Panc1 (cell line): ENCODE measurements around the gene OSBPL8. TPM values are rescaled to one million over a fixed set of nuclear protein-coding genes. Genes with fewer than 3 reads are reported as not detected.
"Not testable (repeated sequence)": the region's sequence is repeated elsewhere in the genome, so short reads cannot be mapped to it uniquely, and the experiment has no call there.

ENCODE experiments used
- ATAC-seq: fragments of 200-7000 bp; cut with Tn5 transposase; 2 replicates; pipeline ENCODE4 v1.9.1; 2020; ENCODE audit warnings: mild to moderate bottlenecking, moderate library complexity
- BruUV-seq: library from RNA; stranded (reverse); fragments of 400-500 nt; replicated peaks from 2 replicates; lab custom pipeline; 2021; lab: Mats Ljungman, UMichigan
- CTCF ChIA-PET: fragments of 300-600 bp; sonication (Branson Sonifier 250); formaldehyde crosslinking; loops from one replicate; lab custom pipeline; 2022; ENCODE audit warnings: antibody characterized with exemption; lab: Charles Lee
- POLR2A ChIA-PET: fragments of 300-600 bp; sonication (Branson Sonifier 250); formaldehyde crosslinking; loops from one replicate; lab custom pipeline; 2022; ENCODE audit warnings: antibody characterized with exemption; lab: Charles Lee
- DNase-seq: peaks from one replicate; pipeline ENCODE4 v3.0.0-alpha.2; 2010; ENCODE audit warnings: low read depth, low spot score
- H3K27ac ChIP-seq: 2 replicates; pipeline ENCODE4 v1.5.1; 2011; ENCODE audit warnings: mild to moderate bottlenecking, low read length, inconsistent platforms
- H3K27me3 ChIP-seq: fragments of 200-500 bp; sonication (Bioruptor generic); 2 replicates; pipeline ENCODE4 v1.6.0; 2014; ENCODE audit warnings: low read length, inconsistent platforms; ENCODE audit not compliant: control insufficient read depth, insufficient read depth
- H3K36me3 ChIP-seq: fragments of 200-500 bp; sonication (Bioruptor generic); 2 replicates; pipeline ENCODE4 v1.5.1; 2014; ENCODE audit warnings: inconsistent platforms, mild to moderate bottlenecking, low read length, moderate library complexity; ENCODE audit not compliant: control insufficient read depth, insufficient read depth
- H3K4me1 ChIP-seq: 2 replicates; pipeline ENCODE4 v1.5.1; 2011; ENCODE audit warnings: inconsistent platforms, mild to moderate bottlenecking, low read length, moderate library complexity; ENCODE audit not compliant: control insufficient read depth, insufficient read depth
- H3K4me3 ChIP-seq, 2 experiments: 2 replicates each; pipeline ENCODE4 v1.5.1; 2011 to 2012; ENCODE audit warnings: low read depth in 2 of 2, low read length in 2 of 2, mild to moderate bottlenecking in 2 of 2, inconsistent platforms in 1 of 2, moderate library complexity in 1 of 2
- H3K9me3 ChIP-seq: fragments of 200-500 bp; sonication (Bioruptor generic); 2 replicates; pipeline ENCODE4 v1.5.1; 2014; ENCODE audit warnings: low read depth, mild to moderate bottlenecking, inconsistent platforms, low read length, moderate library complexity; ENCODE audit not compliant: control insufficient read depth, insufficient read depth
- POLR2AphosphoS5 ChIP-seq: IDR thresholded peaks from 2 replicates; pipeline ENCODE4 v1.6.1; 2012; ENCODE audit warnings: mild to moderate bottlenecking, low read depth, low read length, moderate library complexity
- SIN3A ChIP-seq: IDR thresholded peaks from 2 replicates; pipeline ENCODE4 v1.6.1; 2012; ENCODE audit warnings: low read depth, mild to moderate bottlenecking, low read length, moderate library complexity, borderline replicate concordance; ENCODE audit not compliant: insufficient read depth
- TCF7L2 ChIP-seq: IDR thresholded peaks from 2 replicates; pipeline ENCODE4 v1.6.1; 2011; ENCODE audit warnings: mild to moderate bottlenecking, low read depth, low read length, inconsistent platforms
- in situ Hi-C: cut with HindIII; loops from 2 replicates; pipeline ENCODE4 v1.10.0; 2016; ENCODE audit warnings: low sequenced_read_pairs, low pct_unique_long_range_greater_than_20kb
- intact Hi-C: fragments of 100-400 bp; cut with micrococcal nuclease; formaldehyde crosslinking; loops from one replicate; pipeline ENCODE4 v1.10.0; 2022; ENCODE audit not compliant: unreplicated experiment
- total RNA-seq: library from RNA; stranded (reverse); gene quantifications from one replicate; pipeline ENCODE4 v1.2.1, GENCODE V29; 2021; ENCODE audit not compliant: unreplicated experiment
- TF ChIP-seq, protein P1 (sequence below), 2 experiments: IDR thresholded peaks; 2 replicates each; pipeline ENCODE4 v1.6.1; 2011 to 2012; ENCODE audit warnings: low read depth in 2 of 2, control low read depth in 1 of 2, low read length in 1 of 2, mild to moderate bottlenecking in 1 of 2, moderate library complexity in 1 of 2; ENCODE audit not compliant: insufficient read depth in 1 of 2
- TF ChIP-seq, protein P2 (sequence below): fragments of 450-650 bp; IDR thresholded peaks from 2 replicates; pipeline ENCODE4 v1.5.1; 2017; ENCODE audit warnings: mild to moderate bottlenecking

The OSBPL8 gene
- total RNA-seq, 1 experiment from 2014 or later, result 76.9 TPM

DNA sequence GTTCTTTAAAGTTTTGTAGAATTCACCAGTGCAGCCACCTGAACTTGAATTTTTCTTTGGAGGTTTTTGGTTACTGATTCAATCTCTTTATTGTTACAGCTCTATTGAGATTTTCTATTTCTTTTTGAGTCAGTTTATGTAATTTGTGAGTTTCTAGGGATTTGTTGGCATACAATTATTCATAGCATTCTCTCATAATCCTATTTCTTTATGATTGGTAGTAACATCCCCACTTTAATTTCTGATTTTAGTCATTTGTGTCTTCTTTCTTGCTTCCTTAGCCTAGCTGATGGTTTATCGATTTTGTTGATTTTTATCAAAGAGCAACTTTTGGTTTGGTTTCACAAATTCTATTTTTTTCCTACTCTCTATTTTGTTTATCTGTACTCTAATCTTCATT is 193.4 kb downstream of the OSBPL8 start:
- no TSS peak for BruUV-seq
- no peak for DNase-seq
- CTCF ChIA-PET, result no interaction called here
- TF ChIP-seq, protein P1, sequence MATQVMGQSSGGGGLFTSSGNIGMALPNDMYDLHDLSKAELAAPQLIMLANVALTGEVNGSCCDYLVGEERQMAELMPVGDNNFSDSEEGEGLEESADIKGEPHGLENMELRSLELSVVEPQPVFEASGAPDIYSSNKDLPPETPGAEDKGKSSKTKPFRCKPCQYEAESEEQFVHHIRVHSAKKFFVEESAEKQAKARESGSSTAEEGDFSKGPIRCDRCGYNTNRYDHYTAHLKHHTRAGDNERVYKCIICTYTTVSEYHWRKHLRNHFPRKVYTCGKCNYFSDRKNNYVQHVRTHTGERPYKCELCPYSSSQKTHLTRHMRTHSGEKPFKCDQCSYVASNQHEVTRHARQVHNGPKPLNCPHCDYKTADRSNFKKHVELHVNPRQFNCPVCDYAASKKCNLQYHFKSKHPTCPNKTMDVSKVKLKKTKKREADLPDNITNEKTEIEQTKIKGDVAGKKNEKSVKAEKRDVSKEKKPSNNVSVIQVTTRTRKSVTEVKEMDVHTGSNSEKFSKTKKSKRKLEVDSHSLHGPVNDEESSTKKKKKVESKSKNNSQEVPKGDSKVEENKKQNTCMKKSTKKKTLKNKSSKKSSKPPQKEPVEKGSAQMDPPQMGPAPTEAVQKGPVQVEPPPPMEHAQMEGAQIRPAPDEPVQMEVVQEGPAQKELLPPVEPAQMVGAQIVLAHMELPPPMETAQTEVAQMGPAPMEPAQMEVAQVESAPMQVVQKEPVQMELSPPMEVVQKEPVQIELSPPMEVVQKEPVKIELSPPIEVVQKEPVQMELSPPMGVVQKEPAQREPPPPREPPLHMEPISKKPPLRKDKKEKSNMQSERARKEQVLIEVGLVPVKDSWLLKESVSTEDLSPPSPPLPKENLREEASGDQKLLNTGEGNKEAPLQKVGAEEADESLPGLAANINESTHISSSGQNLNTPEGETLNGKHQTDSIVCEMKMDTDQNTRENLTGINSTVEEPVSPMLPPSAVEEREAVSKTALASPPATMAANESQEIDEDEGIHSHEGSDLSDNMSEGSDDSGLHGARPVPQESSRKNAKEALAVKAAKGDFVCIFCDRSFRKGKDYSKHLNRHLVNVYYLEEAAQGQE (IDR thresholded peaks at IDR 0.05; ENCODE audit: insufficient read depth in 1 of 2, low read depth in 2 of 2, low read length in 1 of 2), result no peak
- no peak for TF ChIP-seq TCF7L2
- TF ChIP-seq SIN3A, result no peak
- no peak for TF ChIP-seq POLR2AphosphoS5
- TF ChIP-seq, protein P2, sequence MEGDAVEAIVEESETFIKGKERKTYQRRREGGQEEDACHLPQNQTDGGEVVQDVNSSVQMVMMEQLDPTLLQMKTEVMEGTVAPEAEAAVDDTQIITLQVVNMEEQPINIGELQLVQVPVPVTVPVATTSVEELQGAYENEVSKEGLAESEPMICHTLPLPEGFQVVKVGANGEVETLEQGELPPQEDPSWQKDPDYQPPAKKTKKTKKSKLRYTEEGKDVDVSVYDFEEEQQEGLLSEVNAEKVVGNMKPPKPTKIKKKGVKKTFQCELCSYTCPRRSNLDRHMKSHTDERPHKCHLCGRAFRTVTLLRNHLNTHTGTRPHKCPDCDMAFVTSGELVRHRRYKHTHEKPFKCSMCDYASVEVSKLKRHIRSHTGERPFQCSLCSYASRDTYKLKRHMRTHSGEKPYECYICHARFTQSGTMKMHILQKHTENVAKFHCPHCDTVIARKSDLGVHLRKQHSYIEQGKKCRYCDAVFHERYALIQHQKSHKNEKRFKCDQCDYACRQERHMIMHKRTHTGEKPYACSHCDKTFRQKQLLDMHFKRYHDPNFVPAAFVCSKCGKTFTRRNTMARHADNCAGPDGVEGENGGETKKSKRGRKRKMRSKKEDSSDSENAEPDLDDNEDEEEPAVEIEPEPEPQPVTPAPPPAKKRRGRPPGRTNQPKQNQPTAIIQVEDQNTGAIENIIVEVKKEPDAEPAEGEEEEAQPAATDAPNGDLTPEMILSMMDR, result no peak
- POLR2A ChIA-PET, result interaction anchor here (0.7 kb wide), 1 partner anchor 327 kb away, joined by 3 read pairs; no protein-coding TSS in a partner anchor
- Histone ChIP-seq H3K36me3 (peaks cover 12% of the 10 kb centered on the region), H3K4me1 (no peaks in the 10 kb centered on the region), H3K9me3 (peaks cover 11% of the 10 kb centered on the region; the same call in 1 of the 2 replicates), H3K4me3 (no peak overlapping the region), H3K27ac (no peak overlapping the region), H3K27me3 (no peaks in the 10 kb centered on the region)
- ATAC-seq, result no peak
- in situ Hi-C loops, result no loop called here
- intact Hi-C loops, result no loop called here

DNA sequence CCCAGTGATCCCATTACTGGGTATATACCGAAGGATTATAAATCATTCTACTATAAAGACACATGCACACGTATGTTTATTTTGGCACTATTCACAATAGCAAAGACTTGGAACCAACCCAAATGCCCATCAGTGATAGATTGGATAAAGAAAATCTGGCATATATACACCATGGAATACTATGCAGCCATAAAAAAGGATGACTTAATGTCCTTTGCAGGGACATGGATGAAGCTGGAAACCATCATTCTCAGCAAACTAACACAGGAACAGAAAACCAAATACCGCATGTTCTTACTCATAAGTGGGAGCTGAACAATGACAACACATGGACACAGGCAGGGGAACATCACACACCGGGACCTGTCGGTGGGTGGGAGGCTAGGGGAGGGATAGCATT is 195.4 kb downstream of the OSBPL8 start:
- H3K4me1 ChIP-seq, DNase-seq, in situ Hi-C loops, H3K4me3 ChIP-seq, intact Hi-C loops, H3K27me3 ChIP-seq, H3K36me3 ChIP-seq, H3K27ac ChIP-seq, CTCF ChIA-PET, BruUV-seq, ATAC-seq: not testable (repeated sequence)
- peaks cover 11% of the 10 kb centered on the region; the same call in 1 of the 2 replicates for H3K9me3 ChIP-seq
- POLR2A ChIA-PET, result interaction anchor here (0.6 kb wide), 1 partner anchor 184 kb away, joined by 7 read pairs; no protein-coding TSS in a partner anchor

DNA sequence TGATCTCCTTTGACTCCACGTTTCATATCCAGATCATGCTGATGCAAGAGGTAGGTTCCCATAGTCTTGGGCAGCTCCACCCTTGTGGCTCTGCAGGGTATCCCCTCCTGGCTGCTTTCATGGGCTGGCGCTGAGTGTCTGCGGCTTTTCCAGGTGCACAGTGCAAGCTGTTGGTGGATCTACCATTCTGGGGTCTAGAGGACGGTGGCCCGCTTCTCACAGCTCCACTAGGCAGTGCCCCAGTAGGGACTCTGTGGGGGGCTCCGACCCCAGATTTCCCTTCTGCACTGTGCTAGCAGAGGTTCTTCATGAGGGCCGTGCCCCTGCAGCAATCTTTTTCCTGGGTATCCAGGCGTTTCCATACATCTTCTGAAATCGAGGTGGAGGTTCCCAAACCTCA is 199.3 kb downstream of the OSBPL8 start:
- intact Hi-C loops, result no loop called here
- no peaks in the 10 kb centered on the region for H3K9me3 ChIP-seq

More for the DNA sequence above, 199.3 kb downstream of the OSBPL8 start:
- no peak overlapping the region for H3K27ac ChIP-seq
- no TSS peak for BruUV-seq
- peaks cover 5% of the 10 kb centered on the region for H3K36me3 ChIP-seq
- in situ Hi-C loops, result no loop called here
- H3K4me1 ChIP-seq, result no peaks in the 10 kb centered on the region; the same call in 1 of the 2 replicates
- no peaks in the 10 kb centered on the region for H3K27me3 ChIP-seq
- TF ChIP-seq, protein P1 (IDR thresholded peaks at IDR 0.05; ENCODE audit: insufficient read depth in 1 of 2, low read depth in 2 of 2, low read length in 1 of 2), result no peak
- TF ChIP-seq SIN3A, result no peak
- no peak for TF ChIP-seq POLR2AphosphoS5
- TF ChIP-seq, protein P2, result no peak
- no peak for TF ChIP-seq TCF7L2
- DNase-seq (no peak), ATAC-seq (no peak)
- CTCF ChIA-PET, result no interaction called here
- no peak overlapping the region for H3K4me3 ChIP-seq
- POLR2A ChIA-PET, result no interaction called here
